ENCODE measurements around the gene DENND2A.
A peak's percentile ranks its signal among the peaks of the same experiment; 100 is the strongest.
"Not testable (repeated sequence)": the region's sequence is repeated elsewhere in the genome, so short reads cannot be mapped to it uniquely, and the experiment has no call there.

The DENND2A gene

GRCh38 chr7:140646931-140647647 is 6.5 kb upstream of the DENND2A start:
- DNase-seq = peak; percentile 55

- DNase-seq = no peak
These were observed 4.7 kb upstream of the DENND2A start for GRCh38 chr7:140645166-140645900.

GRCh38 chr7:140644761-140645160 is 4.1 kb upstream of the DENND2A start:
- not testable (repeated sequence) for DNase-seq

- DNase-seq = no peak
These were observed 2.8 kb upstream of the DENND2A start for GRCh38 chr7:140643416-140643815.

- no peak for DNase-seq
These were observed 1.0 kb upstream of the DENND2A start for GRCh38 chr7:140641524-140642195.

- DNase-seq = peak; percentile 70
These were observed 464 bp downstream of the DENND2A start for GRCh38 chr7:140640060-140640637.

GRCh38 chr7:140639366-140640053 is 1.1 kb downstream of the DENND2A start:
- DNase-seq = peak; percentile 77

- DNase-seq = peak; percentile 67
These were observed 2.3 kb downstream of the DENND2A start for GRCh38 chr7:140638173-140638791.

GRCh38 chr7:140637400-140637799 is 3.2 kb downstream of the DENND2A start:
- no peak for DNase-seq

- DNase-seq = no peak
These were observed 4.8 kb downstream of the DENND2A start for GRCh38 chr7:140635816-140636215.

GRCh38 chr7:140635345-140635744 is 5.3 kb downstream of the DENND2A start:
- no peak for DNase-seq

- no peak for DNase-seq
These were observed 9.0 kb downstream of the DENND2A start for GRCh38 chr7:140631602-140632001.

GRCh38 chr7:140631021-140631420 is 9.6 kb downstream of the DENND2A start:
- peak; percentile 36 for DNase-seq

GRCh38 chr7:140625908-140626868 is 14.4 kb downstream of the DENND2A start:
- DNase-seq = peak; percentile 97

GRCh38 chr7:140625192-140625558 is 15.4 kb downstream of the DENND2A start:
- DNase-seq = not testable (repeated sequence)

GRCh38 chr7:140624392-140625191 is 16.0 kb downstream of the DENND2A start:
- peak; percentile 33 for DNase-seq

- DNase-seq = peak; percentile 88
These were observed 16.6 kb downstream of the DENND2A start for GRCh38 chr7:140623980-140624379.

- DNase-seq = no peak
These were observed 19.1 kb downstream of the DENND2A start for GRCh38 chr7:140621401-140622021.

- DNase-seq = not testable (repeated sequence)
These were observed 20.6 kb downstream of the DENND2A start for GRCh38 chr7:140619915-140620510.
